Measurements from ENCODE around the gene TRMU.
"Not testable (repeated sequence)": the region's sequence is repeated elsewhere in the genome, so short reads cannot be mapped to it uniquely, and the experiment has no call there.

The TRMU gene

GRCh38 chr22:46390652-46391301 is 55.3 kb downstream of the TRMU start:
- DNase-seq: no peak

- no peak for DNase-seq
Measured at GRCh38 chr22:46391486-46392136, 56.1 kb downstream of the TRMU start.

GRCh38 chr22:46392137-46392844 is 56.8 kb downstream of the TRMU start:
- no peak for DNase-seq

- DNase-seq: no peak
Measured at GRCh38 chr22:46393873-46394272, 58.4 kb downstream of the TRMU start.

- no peak for DNase-seq
Measured at GRCh38 chr22:46394622-46395021, 59.1 kb downstream of the TRMU start.

GRCh38 chr22:46395145-46395544 is 59.6 kb downstream of the TRMU start:
- DNase-seq: no peak

GRCh38 chr22:46397049-46397448 is 61.5 kb downstream of the TRMU start:
- not testable (repeated sequence) for DNase-seq

GRCh38 chr22:46397514-46397913 is 62.0 kb downstream of the TRMU start:
- no peak for DNase-seq

GRCh38 chr22:46397951-46398350 is 62.4 kb downstream of the TRMU start:
- no peak for DNase-seq

- DNase-seq: no peak
Measured at GRCh38 chr22:46399251-46400024, 63.9 kb downstream of the TRMU start.

GRCh38 chr22:46401370-46401769 is 65.9 kb downstream of the TRMU start:
- DNase-seq: no peak

GRCh38 chr22:46402505-46402904 is 67.0 kb downstream of the TRMU start:
- no peak for DNase-seq

- not testable (repeated sequence) for DNase-seq
Measured at GRCh38 chr22:46403880-46404279, 68.4 kb downstream of the TRMU start.

GRCh38 chr22:46405901-46406300 is 70.4 kb downstream of the TRMU start:
- no peak for DNase-seq

- DNase-seq: no peak
Measured at GRCh38 chr22:46406349-46406748, 70.8 kb downstream of the TRMU start.

- no peak for DNase-seq
Measured at GRCh38 chr22:46406791-46407190, 71.3 kb downstream of the TRMU start.

All from NCI-H446 treated with DMSO at 0.1 percent for 48 hours (cell line).